ENCODE results near the gene GSN. TPM values are rescaled to one million over a fixed set of nuclear protein-coding genes. Genes with fewer than 3 reads are reported as not detected.

Gene GSN
- polyA plus RNA-seq, 2 of the 4 experiments (the other 2 are of a cell fraction): 33.7 to 77.2 TPM

DNA sequence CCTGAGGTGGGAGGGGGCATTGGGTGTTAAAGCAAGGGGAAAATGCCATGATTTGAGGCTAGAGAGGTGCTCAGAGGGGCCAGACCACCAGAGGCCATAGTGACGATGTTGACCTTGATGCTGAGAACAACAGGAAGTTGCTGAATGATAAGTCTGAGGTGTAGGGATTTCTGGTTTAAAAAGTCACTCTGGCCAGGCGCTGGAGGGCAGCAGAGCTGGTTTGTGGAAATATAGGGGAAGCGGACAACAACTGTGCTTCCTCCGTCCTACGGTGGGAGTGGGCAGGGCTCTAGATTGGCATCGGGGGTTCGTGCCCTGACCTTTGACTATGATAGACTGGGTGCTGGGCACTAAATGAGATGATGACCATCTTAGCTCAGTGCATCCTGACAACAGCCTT is 57.4 kb downstream of the GSN start:
- H3K27ac ChIP-seq: peak overlapping the region; percentile 90 to 92
- H3K4me1 ChIP-seq: peaks cover 61% of the 10 kb centered on the region
- H3K4me3 ChIP-seq: no peak overlapping the region
- DNase-seq (ENCODE audit: low read depth in 1 of 2, low spot score in 1 of 2): no peak
- TF ChIP-seq JUN (IDR thresholded peaks at IDR 0.05) (no peak), KDM5A (IDR thresholded peaks at IDR 0.05) (no peak), PHF8 (IDR thresholded peaks at IDR 0.05; ENCODE audit: borderline replicate concordance, low read depth) (no peak), FOXS1 (CRISPR knock-in tag; IDR thresholded peaks at IDR 0.05) (no peak), ZC3H11A (IDR thresholded peaks at IDR 0.05) (no peak)
- FAIRE-seq: no peak
- ChIA-PET POLR2A (no interaction called here), CTCF (interaction anchor here (1.0 to 14.9 kb wide), 3 partner anchors 51 to 76 kb away, joined by 4 to 301 read pairs (median 10); no protein-coding TSS in a partner anchor)
- no peak for ATAC-seq
- 86% methylated on average over 7 of the region's 7 CpGs for WGBS (ENCODE audit: missing lambda C conversion rate)
- H3K9me3 ChIP-seq: no peaks in the 10 kb centered on the region
- H3K4me2 ChIP-seq: peak overlapping the region; percentile 22; the same call in 2 of the 3 replicates

DNA sequence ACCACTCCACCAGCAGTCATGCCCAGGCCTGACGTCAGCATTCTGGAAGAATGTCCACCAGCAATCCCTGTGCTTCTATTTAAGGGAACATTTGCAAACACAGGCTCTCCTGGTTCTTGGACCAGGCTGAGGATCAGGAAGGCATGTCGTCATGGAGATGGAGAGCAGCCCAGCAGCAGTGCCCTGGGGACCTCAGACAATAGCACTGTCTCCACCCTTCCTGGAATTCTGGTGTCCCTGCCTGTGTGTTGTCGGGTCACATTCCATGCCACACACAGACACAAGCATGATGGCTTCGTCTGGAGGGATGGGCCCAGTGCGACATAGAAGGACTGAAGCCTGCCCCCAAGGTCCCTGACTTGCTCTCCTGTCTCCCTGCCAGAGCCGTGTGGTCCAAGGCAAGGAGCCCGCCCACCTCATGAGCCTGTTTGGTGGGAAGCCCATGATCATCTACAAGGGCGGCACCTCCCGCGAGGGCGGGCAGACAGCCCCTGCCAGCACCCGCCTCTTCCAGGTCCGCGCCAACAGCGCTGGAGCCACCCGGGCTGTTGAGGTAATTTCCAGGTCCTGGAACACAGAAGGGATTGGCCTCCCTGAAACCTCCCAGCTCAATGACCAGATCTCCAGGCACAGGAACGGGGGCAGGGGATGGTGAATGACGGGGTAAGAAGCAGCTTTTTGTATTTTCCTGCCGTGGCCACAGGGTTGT is 58.3 kb downstream of the GSN start:
- ChIA-PET CTCF (interaction anchor here (1.0 to 14.9 kb wide), 5 partner anchors 28 to 75 kb away, joined by 3 to 301 read pairs (median 4); no protein-coding TSS in a partner anchor), POLR2A (no interaction called here)
- no peaks in the 10 kb centered on the region for H3K9me3 ChIP-seq
- peak; percentile 38 to 65; a peak in 5 of 6 replicates for ATAC-seq
- no peak for FAIRE-seq
- peak overlapping the region; percentile 22 for H3K4me2 ChIP-seq
- peak in 1 of 2 experiments; percentile 88 for DNase-seq (ENCODE audit: low read depth in 1 of 2, low spot score in 1 of 2)
- 50% methylated on average over 9 of the region's 19 CpGs for WGBS (ENCODE audit: missing lambda C conversion rate)
- TF ChIP-seq SREBF2 (IDR thresholded peaks at IDR 0.05) (no peak), HMGXB4 (CRISPR knock-in tag; IDR thresholded peaks at IDR 0.05; ENCODE audit: borderline replicate concordance) (no peak), HES2 (IDR thresholded peaks at IDR 0.05) (no peak), JUN (IDR thresholded peaks at IDR 0.05) (peak in 1 of 2 experiments; percentile 26; a peak in 1 of 5 replicates), NR3C1 (IDR thresholded peaks at IDR 0.05) (no peak), KDM5A (IDR thresholded peaks at IDR 0.05) (no peak), GATA3 (IDR thresholded peaks at IDR 0.05; ENCODE audit: borderline replicate concordance) (no peak), HOXB13 (CRISPR knock-in tag; IDR thresholded peaks at IDR 0.05; ENCODE audit: low read depth) (peak; percentile 19; the same call in 1 of the 2 replicates), TFCP2L1 (CRISPR knock-in tag; IDR thresholded peaks at IDR 0.05) (no peak), ZC3H11A (IDR thresholded peaks at IDR 0.05) (no peak), EHF (CRISPR knock-in tag; IDR thresholded peaks at IDR 0.05) (no peak), MYC (IDR thresholded peaks at IDR 0.05; ENCODE audit: borderline replicate concordance, low read length) (no peak), MAFK (IDR thresholded peaks at IDR 0.05; ENCODE audit: partially characterized antibody) (peak; percentile 49), NPAS2 (CRISPR knock-in tag; IDR thresholded peaks at IDR 0.05; ENCODE audit: borderline replicate concordance) (no peak), HEYL (CRISPR knock-in tag; IDR thresholded peaks at IDR 0.05) (no peak), EP300 (IDR thresholded peaks at IDR 0.05) (peak in 1 of 2 experiments; percentile 24; a peak in 1 of 5 replicates), SMC3 (IDR thresholded peaks at IDR 0.05) (no peak), ZNF302 (CRISPR knock-in tag; IDR thresholded peaks at IDR 0.05) (no peak), CHD4 (IDR thresholded peaks at IDR 0.05; ENCODE audit: borderline replicate concordance) (no peak), KDM1A (IDR thresholded peaks at IDR 0.05; ENCODE audit: low read depth) (no peak), POLR2A (IDR thresholded peaks at IDR 0.05; ENCODE audit: low read length) (no peak), ZFP36 (IDR thresholded peaks at IDR 0.05; ENCODE audit: borderline replicate concordance, partially characterized antibody) (no peak)
- TF ChIP-seq, protein P1, sequence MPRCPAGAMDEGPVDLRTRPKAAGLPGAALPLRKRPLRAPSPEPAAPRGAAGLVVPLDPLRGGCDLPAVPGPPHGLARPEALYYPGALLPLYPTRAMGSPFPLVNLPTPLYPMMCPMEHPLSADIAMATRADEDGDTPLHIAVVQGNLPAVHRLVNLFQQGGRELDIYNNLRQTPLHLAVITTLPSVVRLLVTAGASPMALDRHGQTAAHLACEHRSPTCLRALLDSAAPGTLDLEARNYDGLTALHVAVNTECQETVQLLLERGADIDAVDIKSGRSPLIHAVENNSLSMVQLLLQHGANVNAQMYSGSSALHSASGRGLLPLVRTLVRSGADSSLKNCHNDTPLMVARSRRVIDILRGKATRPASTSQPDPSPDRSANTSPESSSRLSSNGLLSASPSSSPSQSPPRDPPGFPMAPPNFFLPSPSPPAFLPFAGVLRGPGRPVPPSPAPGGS (IDR thresholded peaks at IDR 0.05): no peak
- TF ChIP-seq, protein P2, sequence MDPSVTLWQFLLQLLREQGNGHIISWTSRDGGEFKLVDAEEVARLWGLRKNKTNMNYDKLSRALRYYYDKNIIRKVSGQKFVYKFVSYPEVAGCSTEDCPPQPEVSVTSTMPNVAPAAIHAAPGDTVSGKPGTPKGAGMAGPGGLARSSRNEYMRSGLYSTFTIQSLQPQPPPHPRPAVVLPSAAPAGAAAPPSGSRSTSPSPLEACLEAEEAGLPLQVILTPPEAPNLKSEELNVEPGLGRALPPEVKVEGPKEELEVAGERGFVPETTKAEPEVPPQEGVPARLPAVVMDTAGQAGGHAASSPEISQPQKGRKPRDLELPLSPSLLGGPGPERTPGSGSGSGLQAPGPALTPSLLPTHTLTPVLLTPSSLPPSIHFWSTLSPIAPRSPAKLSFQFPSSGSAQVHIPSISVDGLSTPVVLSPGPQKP (IDR thresholded peaks at IDR 0.05; ENCODE audit: low read depth, low read length): no peak
- TF ChIP-seq, protein P3, sequence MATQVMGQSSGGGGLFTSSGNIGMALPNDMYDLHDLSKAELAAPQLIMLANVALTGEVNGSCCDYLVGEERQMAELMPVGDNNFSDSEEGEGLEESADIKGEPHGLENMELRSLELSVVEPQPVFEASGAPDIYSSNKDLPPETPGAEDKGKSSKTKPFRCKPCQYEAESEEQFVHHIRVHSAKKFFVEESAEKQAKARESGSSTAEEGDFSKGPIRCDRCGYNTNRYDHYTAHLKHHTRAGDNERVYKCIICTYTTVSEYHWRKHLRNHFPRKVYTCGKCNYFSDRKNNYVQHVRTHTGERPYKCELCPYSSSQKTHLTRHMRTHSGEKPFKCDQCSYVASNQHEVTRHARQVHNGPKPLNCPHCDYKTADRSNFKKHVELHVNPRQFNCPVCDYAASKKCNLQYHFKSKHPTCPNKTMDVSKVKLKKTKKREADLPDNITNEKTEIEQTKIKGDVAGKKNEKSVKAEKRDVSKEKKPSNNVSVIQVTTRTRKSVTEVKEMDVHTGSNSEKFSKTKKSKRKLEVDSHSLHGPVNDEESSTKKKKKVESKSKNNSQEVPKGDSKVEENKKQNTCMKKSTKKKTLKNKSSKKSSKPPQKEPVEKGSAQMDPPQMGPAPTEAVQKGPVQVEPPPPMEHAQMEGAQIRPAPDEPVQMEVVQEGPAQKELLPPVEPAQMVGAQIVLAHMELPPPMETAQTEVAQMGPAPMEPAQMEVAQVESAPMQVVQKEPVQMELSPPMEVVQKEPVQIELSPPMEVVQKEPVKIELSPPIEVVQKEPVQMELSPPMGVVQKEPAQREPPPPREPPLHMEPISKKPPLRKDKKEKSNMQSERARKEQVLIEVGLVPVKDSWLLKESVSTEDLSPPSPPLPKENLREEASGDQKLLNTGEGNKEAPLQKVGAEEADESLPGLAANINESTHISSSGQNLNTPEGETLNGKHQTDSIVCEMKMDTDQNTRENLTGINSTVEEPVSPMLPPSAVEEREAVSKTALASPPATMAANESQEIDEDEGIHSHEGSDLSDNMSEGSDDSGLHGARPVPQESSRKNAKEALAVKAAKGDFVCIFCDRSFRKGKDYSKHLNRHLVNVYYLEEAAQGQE (IDR thresholded peaks at IDR 0.05): no peak
- H3K27ac ChIP-seq: peak overlapping the region; percentile 90 to 92
- H3K4me3 ChIP-seq: no peak overlapping the region
- peaks cover 61% of the 10 kb centered on the region for H3K4me1 ChIP-seq

Measured in A549 (cell line).